Measurements from ENCODE around the gene SDE2.
"Not testable (repeated sequence)": the region's sequence is repeated elsewhere in the genome, so short reads cannot be mapped to it uniquely, and the experiment has no call there.

Gene SDE2

GRCh38 chr1:225946082-225946620 is 53.0 kb downstream of the SDE2 start:
- Histone ChIP-seq H3K4me3 (ENCODE audit: low read depth in 1 of 2, low read length in 2 of 2) (no peak overlapping the region), H3K27ac (ENCODE audit: low read depth, low read length) (no peak overlapping the region), H3K9me3 (ENCODE audit: control insufficient read depth in 1 of 2, low read length in 2 of 2) (no peaks in the 10 kb centered on the region), H3K36me3 (ENCODE audit: control insufficient read depth in 1 of 2, insufficient read depth in 2 of 2, low read length in 2 of 2) (no peaks in the 10 kb centered on the region), H3K4me1 (ENCODE audit: control insufficient read depth in 1 of 2, insufficient read depth in 2 of 2, low read length in 2 of 2) (peaks cover 0 to 10% of the 10 kb centered on the region in 2 donors), H3K27me3 (ENCODE audit: control insufficient read depth in 1 of 2, insufficient read depth in 2 of 2, low read length in 2 of 2) (peaks cover 0 to 3% of the 10 kb centered on the region in 2 donors), H3K9ac (ENCODE audit: low read depth in 1 of 2, low read length in 2 of 2) (no peak overlapping the region)

- H3K9me3 ChIP-seq (ENCODE audit: control insufficient read depth in 1 of 2, low read length in 2 of 2): no peaks in the 10 kb centered on the region
- H3K27ac ChIP-seq (ENCODE audit: low read depth, low read length): no peak overlapping the region
- H3K27me3 ChIP-seq (ENCODE audit: control insufficient read depth in 1 of 2, insufficient read depth in 2 of 2, low read length in 2 of 2): peaks cover 0 to 3% of the 10 kb centered on the region in 2 donors
- no peaks in the 10 kb centered on the region for H3K36me3 ChIP-seq (ENCODE audit: control insufficient read depth in 1 of 2, insufficient read depth in 2 of 2, low read length in 2 of 2)
- H3K9ac ChIP-seq (ENCODE audit: low read depth in 1 of 2, low read length in 2 of 2): no peak overlapping the region
- no peak overlapping the region for H3K4me3 ChIP-seq (ENCODE audit: low read depth in 1 of 2, low read length in 2 of 2)
- peaks cover 0 to 10% of the 10 kb centered on the region in 2 donors for H3K4me1 ChIP-seq (ENCODE audit: control insufficient read depth in 1 of 2, insufficient read depth in 2 of 2, low read length in 2 of 2)
These were observed 53.6 kb downstream of the SDE2 start for GRCh38 chr1:225945564-225945963.

GRCh38 chr1:225944951-225945350 is 54.2 kb downstream of the SDE2 start:
- H3K9me3 ChIP-seq (ENCODE audit: control insufficient read depth in 1 of 2, low read length in 2 of 2): no peaks in the 10 kb centered on the region
- H3K4me1 ChIP-seq (ENCODE audit: control insufficient read depth in 1 of 2, insufficient read depth in 2 of 2, low read length in 2 of 2): peaks cover 0 to 10% of the 10 kb centered on the region in 2 donors
- H3K27me3 ChIP-seq (ENCODE audit: control insufficient read depth in 1 of 2, insufficient read depth in 2 of 2, low read length in 2 of 2): peaks cover 0 to 3% of the 10 kb centered on the region in 2 donors
- no peak overlapping the region for H3K9ac ChIP-seq (ENCODE audit: low read depth in 1 of 2, low read length in 2 of 2)
- H3K36me3 ChIP-seq (ENCODE audit: control insufficient read depth in 1 of 2, insufficient read depth in 2 of 2, low read length in 2 of 2): no peaks in the 10 kb centered on the region
- H3K4me3 ChIP-seq (ENCODE audit: low read depth in 1 of 2, low read length in 2 of 2): no peak overlapping the region
- no peak overlapping the region for H3K27ac ChIP-seq (ENCODE audit: low read depth, low read length)

GRCh38 chr1:225944387-225944786 is 54.8 kb downstream of the SDE2 start:
- Histone ChIP-seq H3K4me3 (ENCODE audit: low read depth in 1 of 2, low read length in 2 of 2) (no peak overlapping the region), H3K27me3 (ENCODE audit: control insufficient read depth in 1 of 2, insufficient read depth in 2 of 2, low read length in 2 of 2) (peaks cover 0 to 3% of the 10 kb centered on the region in 2 donors), H3K4me1 (ENCODE audit: control insufficient read depth in 1 of 2, insufficient read depth in 2 of 2, low read length in 2 of 2) (peaks cover 0 to 10% of the 10 kb centered on the region in 2 donors), H3K9me3 (ENCODE audit: control insufficient read depth in 1 of 2, low read length in 2 of 2) (no peaks in the 10 kb centered on the region), H3K36me3 (ENCODE audit: control insufficient read depth in 1 of 2, insufficient read depth in 2 of 2, low read length in 2 of 2) (no peaks in the 10 kb centered on the region), H3K9ac (ENCODE audit: low read depth in 1 of 2, low read length in 2 of 2) (no peak overlapping the region), H3K27ac (ENCODE audit: low read depth, low read length) (no peak overlapping the region)

GRCh38 chr1:225943582-225943981 is 55.6 kb downstream of the SDE2 start:
- peaks cover 0 to 10% of the 10 kb centered on the region in 2 donors for H3K4me1 ChIP-seq (ENCODE audit: control insufficient read depth in 1 of 2, insufficient read depth in 2 of 2, low read length in 2 of 2)
- no peaks in the 10 kb centered on the region for H3K9me3 ChIP-seq (ENCODE audit: control insufficient read depth in 1 of 2, low read length in 2 of 2)
- H3K9ac ChIP-seq (ENCODE audit: low read depth in 1 of 2, low read length in 2 of 2): no peak overlapping the region
- no peaks in the 10 kb centered on the region for H3K36me3 ChIP-seq (ENCODE audit: control insufficient read depth in 1 of 2, insufficient read depth in 2 of 2, low read length in 2 of 2)
- no peak overlapping the region for H3K27ac ChIP-seq (ENCODE audit: low read depth, low read length)
- no peak overlapping the region for H3K4me3 ChIP-seq (ENCODE audit: low read depth in 1 of 2, low read length in 2 of 2)
- peaks cover 0 to 3% of the 10 kb centered on the region in 2 donors for H3K27me3 ChIP-seq (ENCODE audit: control insufficient read depth in 1 of 2, insufficient read depth in 2 of 2, low read length in 2 of 2)

- no peak overlapping the region for H3K9ac ChIP-seq (ENCODE audit: low read depth in 1 of 2, low read length in 2 of 2)
- no peaks in the 10 kb centered on the region for H3K36me3 ChIP-seq (ENCODE audit: control insufficient read depth in 1 of 2, insufficient read depth in 2 of 2, low read length in 2 of 2)
- H3K4me3 ChIP-seq (ENCODE audit: low read depth in 1 of 2, low read length in 2 of 2): no peak overlapping the region
- peaks cover 0 to 10% of the 10 kb centered on the region in 2 donors for H3K4me1 ChIP-seq (ENCODE audit: control insufficient read depth in 1 of 2, insufficient read depth in 2 of 2, low read length in 2 of 2)
- no peak overlapping the region for H3K27ac ChIP-seq (ENCODE audit: low read depth, low read length)
- peaks cover 0 to 3% of the 10 kb centered on the region in 2 donors for H3K27me3 ChIP-seq (ENCODE audit: control insufficient read depth in 1 of 2, insufficient read depth in 2 of 2, low read length in 2 of 2)
- no peaks in the 10 kb centered on the region for H3K9me3 ChIP-seq (ENCODE audit: control insufficient read depth in 1 of 2, low read length in 2 of 2)
These were observed 56.6 kb downstream of the SDE2 start for GRCh38 chr1:225942574-225942973.

- H3K27ac ChIP-seq (ENCODE audit: low read depth, low read length): no peak overlapping the region
- H3K4me3 ChIP-seq (ENCODE audit: low read depth in 1 of 2, low read length in 2 of 2): no peak overlapping the region
- H3K4me1 ChIP-seq (ENCODE audit: control insufficient read depth in 1 of 2, insufficient read depth in 2 of 2, low read length in 2 of 2): peaks cover 0 to 10% of the 10 kb centered on the region in 2 donors
- H3K9me3 ChIP-seq (ENCODE audit: control insufficient read depth in 1 of 2, low read length in 2 of 2): no peaks in the 10 kb centered on the region
- no peak overlapping the region for H3K9ac ChIP-seq (ENCODE audit: low read depth in 1 of 2, low read length in 2 of 2)
- H3K36me3 ChIP-seq (ENCODE audit: control insufficient read depth in 1 of 2, insufficient read depth in 2 of 2, low read length in 2 of 2): no peaks in the 10 kb centered on the region
- peaks cover 0 to 3% of the 10 kb centered on the region in 2 donors for H3K27me3 ChIP-seq (ENCODE audit: control insufficient read depth in 1 of 2, insufficient read depth in 2 of 2, low read length in 2 of 2)
These were observed 57.3 kb downstream of the SDE2 start for GRCh38 chr1:225941942-225942222.

- Histone ChIP-seq H3K9me3 (ENCODE audit: control insufficient read depth in 1 of 2, low read length in 2 of 2) (no peaks in the 10 kb centered on the region), H3K9ac (ENCODE audit: low read depth in 1 of 2, low read length in 2 of 2) (no peak within 1 kb of the TSS), H3K27me3 (ENCODE audit: control insufficient read depth in 1 of 2, insufficient read depth in 2 of 2, low read length in 2 of 2) (peaks cover 0 to 3% of the 10 kb centered on the region in 2 donors), H3K36me3 (ENCODE audit: control insufficient read depth in 1 of 2, insufficient read depth in 2 of 2, low read length in 2 of 2) (no peaks in the 10 kb centered on the region), H3K4me3 (ENCODE audit: low read depth in 1 of 2, low read length in 2 of 2) (no peak within 1 kb of the TSS), H3K4me1 (ENCODE audit: control insufficient read depth in 1 of 2, insufficient read depth in 2 of 2, low read length in 2 of 2) (peaks cover 0 to 10% of the 10 kb centered on the region in 2 donors), H3K27ac (ENCODE audit: low read depth, low read length) (no peak within 1 kb of the TSS)
These were observed 57.8 kb downstream of the SDE2 start, which contains the start of gene LEFTY2 for GRCh38 chr1:225941187-225941941. Gene LEFTY2 (minus strand): TSS chr1:225941220. CDS start chr1:225941140, 80 bp downstream.

GRCh38 chr1:225940385-225941151 is 58.6 kb downstream of the SDE2 start:
- Histone ChIP-seq H3K4me3 (ENCODE audit: low read depth in 1 of 2, low read length in 2 of 2) (no peak overlapping the region), H3K9ac (ENCODE audit: low read depth in 1 of 2, low read length in 2 of 2) (no peak overlapping the region), H3K27me3 (ENCODE audit: control insufficient read depth in 1 of 2, insufficient read depth in 2 of 2, low read length in 2 of 2) (no peaks in the 10 kb centered on the region), H3K27ac (ENCODE audit: low read depth, low read length) (no peak overlapping the region), H3K4me1 (ENCODE audit: control insufficient read depth in 1 of 2, insufficient read depth in 2 of 2, low read length in 2 of 2) (peaks cover 0 to 10% of the 10 kb centered on the region in 2 donors), H3K36me3 (ENCODE audit: control insufficient read depth in 1 of 2, insufficient read depth in 2 of 2, low read length in 2 of 2) (no peaks in the 10 kb centered on the region), H3K9me3 (ENCODE audit: control insufficient read depth in 1 of 2, low read length in 2 of 2) (no peaks in the 10 kb centered on the region)

- H3K9me3 ChIP-seq (ENCODE audit: control insufficient read depth in 1 of 2, low read length in 2 of 2); H3K9ac ChIP-seq (ENCODE audit: low read depth in 1 of 2, low read length in 2 of 2); H3K27me3 ChIP-seq (ENCODE audit: control insufficient read depth in 1 of 2, insufficient read depth in 2 of 2, low read length in 2 of 2); H3K36me3 ChIP-seq (ENCODE audit: control insufficient read depth in 1 of 2, insufficient read depth in 2 of 2, low read length in 2 of 2); H3K4me3 ChIP-seq (ENCODE audit: low read depth in 1 of 2, low read length in 2 of 2); H3K27ac ChIP-seq (ENCODE audit: low read depth, low read length): not testable (repeated sequence)
- H3K4me1 ChIP-seq (ENCODE audit: control insufficient read depth in 1 of 2, insufficient read depth in 2 of 2, low read length in 2 of 2): peaks cover 0 to 10% of the 10 kb centered on the region in 2 donors
These were observed 59.2 kb downstream of the SDE2 start for GRCh38 chr1:225939939-225940310.

Measured in duodenal mucosa (tissue), 2 donors.